ENCODE results near the gene SCN3B.

The SCN3B gene

DNA sequence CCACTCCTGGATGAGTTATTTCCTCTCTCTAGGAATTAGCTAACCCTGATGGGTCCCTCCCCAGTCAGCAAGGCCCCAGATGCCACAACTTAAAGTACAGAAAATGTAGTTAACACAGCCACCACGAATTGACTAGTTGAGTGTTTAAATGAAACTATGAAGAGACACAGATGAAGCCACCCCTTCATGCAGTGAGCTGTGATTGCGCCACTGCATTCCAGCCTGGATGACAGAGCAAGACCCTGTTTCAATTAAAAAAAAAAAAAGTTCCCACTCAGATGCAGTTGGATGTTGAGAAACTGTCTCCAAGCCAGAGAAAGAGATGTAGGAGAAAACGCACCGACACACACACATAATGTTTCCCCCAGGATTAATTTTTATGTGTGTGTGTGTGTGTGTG lies 53.3 kb downstream of the SCN3B start:
- DNase-seq = no peak

DNA sequence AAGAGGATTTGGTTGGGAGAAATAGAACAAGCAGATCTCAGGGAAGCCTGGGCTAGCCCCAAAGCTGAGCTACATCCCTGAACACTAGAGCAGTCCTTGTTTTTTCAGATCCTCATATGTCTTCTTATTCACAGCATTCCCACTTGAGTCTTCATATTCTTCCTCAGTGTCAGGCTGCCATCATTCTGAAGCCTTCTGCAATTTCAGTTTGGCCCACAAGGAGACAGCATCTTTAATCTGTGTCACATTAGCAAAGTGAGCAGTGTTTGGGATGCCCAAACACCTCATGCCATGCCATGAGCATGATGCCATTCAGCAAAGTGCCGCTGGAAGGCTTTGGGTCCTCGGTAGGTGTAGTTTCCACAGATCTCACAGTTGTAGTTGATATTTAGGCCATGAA lies 56.6 kb downstream of the SCN3B start:
- no peak for DNase-seq

DNA sequence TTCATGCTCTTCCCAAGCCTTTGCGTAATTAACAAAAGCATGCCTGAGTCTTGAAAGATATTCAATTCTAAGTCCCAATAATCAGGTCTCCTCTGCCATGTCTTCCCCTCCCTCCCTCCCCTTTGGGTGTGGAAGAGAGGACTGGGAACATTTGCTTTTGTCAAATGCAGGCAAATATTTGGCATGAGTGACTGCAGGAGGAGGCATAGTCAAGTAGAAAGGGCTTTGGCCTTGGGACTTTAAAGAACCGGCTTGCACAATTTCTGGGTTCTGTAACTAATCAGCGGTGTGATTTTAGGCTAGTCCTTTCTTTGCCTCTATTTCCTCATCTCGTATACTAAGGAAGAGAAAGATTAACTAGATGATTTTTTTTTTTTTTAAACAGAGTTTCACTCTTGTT lies 59.5 kb downstream of the SCN3B start:
- DNase-seq = no peak

DNA sequence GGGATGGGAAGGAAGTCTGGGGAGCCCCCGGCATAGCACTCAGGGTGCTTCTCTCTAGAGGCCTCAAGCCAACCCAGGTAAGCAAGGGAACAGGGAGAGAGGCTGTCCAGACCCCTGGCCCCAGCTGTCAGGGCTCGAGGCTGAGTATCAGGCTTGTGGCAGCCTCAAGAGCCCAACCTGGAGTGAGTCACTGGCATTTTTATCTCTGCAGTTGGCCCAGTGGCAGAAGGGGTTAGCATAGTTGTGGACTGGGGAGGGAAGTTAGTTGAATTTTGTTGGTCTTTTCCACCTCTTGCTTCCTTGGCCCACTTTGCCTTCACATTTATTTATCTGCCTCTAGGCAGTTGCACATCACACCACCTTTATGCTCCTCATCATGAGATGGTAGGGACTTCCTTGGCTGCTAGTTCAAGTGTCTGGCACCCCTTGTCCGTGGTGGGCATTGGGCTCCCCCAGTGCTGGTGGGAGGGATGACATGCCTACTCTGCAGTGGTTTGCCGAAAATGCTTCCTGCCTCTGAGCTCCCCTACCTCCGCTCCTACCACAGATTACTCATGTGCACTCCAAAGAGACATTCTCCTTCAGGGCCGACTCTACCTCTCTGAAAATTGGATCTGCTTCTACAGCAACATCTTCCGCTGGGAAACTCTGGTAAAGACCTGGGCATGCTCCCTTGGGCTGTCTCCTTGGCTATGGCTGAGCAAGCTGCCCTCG lies 60.1 kb downstream of the SCN3B start:
- DNase-seq = peak in 2 of 51 donors; percentile 5 to 38

DNA sequence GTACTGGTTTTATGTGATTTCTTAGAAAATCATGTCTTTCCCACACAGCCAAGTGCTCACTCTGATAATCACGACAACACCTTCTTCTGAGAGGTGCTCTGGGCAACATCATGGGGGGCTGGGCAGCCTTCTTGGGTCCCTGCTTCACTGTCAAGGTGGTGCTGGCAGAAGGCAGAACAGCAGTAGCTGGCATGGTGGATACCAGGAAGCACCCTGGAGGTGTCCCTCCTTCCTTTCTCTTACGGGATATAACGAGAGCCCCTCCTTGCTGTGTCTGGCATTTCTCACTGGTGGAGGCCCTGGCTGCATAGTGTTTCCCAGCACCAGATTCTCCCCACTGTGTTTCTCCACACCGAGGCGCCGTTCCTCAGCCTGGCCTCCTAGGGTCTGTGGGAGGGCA lies 60.9 kb downstream of the SCN3B start:
- no peak for DNase-seq

DNA sequence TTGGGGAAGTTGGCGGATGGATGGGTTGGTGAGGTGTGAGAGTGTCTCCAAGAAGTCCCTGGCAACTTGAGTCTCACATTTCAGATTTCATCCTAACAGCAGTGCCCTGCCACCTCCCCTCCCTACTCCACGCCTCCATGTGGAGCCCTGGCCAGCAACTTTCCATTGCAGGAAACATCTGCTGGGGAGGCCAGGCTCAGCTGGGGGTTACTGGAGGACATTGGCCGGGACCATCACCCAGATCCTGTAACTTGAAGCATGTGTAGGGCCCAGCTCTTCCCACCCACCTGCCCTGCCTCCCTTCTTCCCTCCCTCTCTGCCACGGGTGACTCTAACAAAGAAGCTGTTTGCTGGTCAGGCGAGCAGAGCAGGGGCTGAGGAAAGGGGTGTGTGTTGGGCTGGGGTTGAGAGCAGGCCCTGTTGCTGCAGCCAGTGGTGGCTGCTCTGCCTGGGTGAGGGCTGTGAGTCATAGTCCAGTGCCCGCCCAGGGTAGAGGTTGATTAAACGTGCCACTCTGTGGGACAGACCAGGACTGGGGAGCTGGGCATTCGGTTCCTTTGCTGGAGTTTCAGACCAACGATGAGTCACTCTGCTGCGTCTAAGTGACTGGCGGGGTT lies 64.0 kb downstream of the SCN3B start:
- DNase-seq = peak in 7 of 51 donors; percentile 9 to 51 (median 26)

DNA sequence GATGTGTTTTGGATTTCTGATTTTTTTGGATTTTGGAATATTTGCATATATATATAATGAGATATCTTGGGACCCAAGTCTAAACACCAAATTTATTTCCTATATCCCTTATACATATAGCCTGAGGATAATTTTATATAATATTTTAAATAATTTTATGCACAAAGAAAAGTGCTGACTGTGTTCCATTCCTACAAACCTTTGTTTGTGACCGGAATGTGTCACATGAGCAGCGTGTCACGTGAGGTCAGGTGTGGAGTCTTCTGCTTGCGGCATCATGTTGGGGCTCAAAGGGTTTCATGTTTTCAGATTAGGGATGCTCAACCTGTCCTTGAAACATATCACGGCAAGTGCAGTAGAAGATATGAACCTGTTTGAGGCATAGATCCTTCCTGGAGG lies 65.6 kb downstream of the SCN3B start:
- no peak for DNase-seq

DNA sequence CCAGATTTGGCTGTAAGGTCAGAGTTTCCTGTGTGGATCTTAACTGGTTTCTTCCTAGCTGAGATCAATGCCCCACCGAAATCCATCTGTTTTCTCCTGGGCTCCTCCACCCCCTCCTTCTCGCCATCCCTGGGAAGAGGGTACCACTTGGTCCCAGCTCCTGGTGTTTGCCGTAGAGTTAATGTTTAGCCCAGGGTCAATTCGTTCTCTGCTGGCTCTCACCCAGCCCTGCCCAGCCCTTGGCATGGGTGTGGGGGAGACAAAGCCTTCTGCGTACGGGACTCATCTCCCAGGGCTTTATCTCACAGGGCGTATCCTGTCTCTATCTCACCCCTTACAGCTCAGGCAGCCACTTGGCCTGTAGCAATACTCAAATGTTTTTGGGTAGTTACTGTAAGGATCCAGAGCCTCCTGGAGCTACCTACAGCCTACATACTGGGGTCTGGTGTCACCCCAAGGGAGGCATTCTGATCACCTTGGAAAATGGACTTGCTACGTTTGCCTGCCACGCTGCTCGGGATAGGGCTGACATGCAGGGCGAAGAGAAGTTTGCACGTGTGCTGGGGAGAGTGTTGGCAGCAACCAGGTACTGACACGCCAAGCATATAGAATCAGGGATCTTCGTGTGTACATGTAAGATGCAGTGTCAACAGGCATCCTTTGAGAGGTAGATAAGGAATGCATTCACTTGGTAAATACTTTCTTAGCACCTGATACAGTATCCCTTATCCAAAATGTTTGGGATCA lies 66.1 kb downstream of the SCN3B start:
- no peak for DNase-seq

DNA sequence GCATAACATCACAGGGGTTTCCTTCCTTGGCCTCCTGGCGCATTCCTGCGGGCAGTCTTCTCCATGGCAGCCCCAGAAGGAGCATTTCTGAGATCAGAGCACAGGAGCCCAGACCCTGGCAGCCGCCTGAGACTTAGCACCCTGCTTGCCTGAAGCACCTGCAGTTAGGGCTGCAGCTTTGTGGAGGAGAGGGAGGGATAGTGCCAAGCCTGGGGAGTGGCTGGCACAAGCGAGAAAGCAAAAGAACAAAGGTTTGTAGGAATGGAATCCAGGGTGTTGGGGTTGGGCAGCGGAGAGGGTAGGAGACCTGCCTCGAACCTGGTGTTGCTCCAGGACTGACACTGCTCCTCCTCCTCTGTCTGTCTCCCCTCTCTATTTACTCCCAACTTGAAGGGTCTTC lies 66.9 kb downstream of the SCN3B start:
- no peak for DNase-seq

DNA sequence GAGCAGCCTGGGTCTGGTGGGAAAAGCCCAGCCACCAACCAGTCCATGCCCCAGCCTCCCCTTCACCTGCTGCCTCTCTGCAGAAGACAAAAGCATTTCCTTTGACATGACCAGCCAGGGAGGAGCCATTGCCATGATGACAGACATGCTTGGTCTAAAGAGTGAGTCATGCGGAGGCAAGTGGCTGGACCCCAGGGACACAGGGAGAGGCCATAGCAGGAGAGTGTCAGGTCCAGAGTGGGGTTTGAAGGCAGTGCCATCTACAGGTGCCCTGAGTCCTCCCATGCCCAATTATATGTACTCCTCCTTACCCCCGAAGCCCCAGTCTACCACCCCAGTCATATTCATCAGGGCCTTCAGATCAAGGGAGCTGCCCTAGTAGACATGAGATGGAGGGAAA lies 67.4 kb downstream of the SCN3B start:
- no peak for DNase-seq

DNA sequence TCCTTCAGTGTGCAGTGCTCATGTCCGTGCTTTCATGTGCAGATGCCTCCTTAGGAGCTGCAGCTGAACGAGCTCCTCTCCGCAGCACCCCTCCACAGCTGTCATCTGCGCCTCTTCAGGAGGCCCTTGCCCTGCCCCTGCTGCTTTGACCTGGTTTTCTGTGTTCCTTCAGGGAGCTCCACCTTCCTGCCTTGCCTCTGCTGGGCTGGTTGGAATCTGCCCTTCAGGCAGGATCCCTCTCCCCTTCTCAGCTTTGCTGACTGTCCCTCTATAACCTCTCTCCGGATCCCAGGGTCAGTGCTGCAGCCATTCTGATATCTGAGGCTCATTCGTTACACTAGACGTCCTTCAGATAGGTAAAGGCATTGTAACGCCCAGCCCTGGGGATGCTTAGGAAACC lies 67.9 kb downstream of the SCN3B start:
- DNase-seq = no peak

DNA sequence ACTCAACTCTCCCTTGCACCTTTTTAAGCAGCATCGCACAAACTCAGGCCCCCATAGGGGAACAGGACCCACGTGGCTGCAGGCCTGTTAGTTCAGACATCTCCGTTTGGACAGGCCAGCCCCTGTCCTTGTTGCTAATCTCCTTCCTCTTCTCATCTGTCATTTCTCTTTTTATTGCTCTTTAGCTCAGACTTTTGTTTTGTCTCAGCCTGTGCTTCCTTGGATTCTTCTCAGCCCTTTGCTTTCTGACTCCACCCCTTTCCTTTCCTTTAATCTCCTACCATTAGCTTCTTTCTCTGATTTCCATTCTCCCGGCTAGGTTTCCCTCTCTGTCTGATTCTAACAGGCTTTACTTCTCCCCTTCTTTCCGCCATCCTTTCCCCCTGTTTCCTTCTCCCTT lies 68.7 kb downstream of the SCN3B start:
- no peak for DNase-seq

DNA sequence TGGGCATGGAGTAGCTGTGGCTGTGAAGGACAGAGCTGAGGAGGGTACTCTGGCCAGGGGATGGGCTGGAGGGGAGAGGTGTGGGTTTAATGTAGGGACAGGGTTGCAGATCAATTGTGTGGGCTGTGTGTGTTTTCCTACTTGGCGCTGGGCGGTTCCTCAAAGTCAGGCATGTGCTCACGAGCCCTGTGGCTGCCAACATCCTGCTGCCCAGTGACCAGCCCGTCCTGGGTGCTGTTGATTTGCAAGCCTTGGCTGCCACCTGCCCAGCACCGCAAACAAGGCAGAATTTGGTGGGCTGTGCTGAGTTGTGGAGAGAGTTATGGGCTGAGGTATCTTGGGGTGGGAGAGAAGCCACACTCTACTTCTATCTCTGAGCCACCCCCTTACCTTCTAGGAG lies 69.2 kb downstream of the SCN3B start:
- DNase-seq = no peak

DNA sequence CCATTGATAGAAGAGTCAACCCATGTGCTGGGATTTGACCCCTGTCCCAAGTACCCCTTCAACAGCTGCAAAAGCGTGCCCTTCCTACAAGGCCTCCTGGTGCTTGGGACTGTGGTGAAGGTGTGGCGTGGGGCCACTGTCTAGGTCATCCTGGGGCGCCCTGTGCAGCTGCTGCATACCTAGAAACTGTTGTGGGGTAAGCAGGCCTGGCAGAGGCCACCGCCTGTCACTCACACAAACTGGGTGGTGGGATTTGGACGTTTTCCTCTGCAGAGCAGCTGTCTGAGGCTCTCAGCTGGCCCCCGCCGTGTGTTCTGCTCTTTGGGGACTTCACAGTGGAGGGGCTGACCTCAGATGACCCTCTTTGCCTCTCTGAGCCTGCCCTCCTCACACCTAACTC lies 69.7 kb downstream of the SCN3B start:
- no peak for DNase-seq

DNA sequence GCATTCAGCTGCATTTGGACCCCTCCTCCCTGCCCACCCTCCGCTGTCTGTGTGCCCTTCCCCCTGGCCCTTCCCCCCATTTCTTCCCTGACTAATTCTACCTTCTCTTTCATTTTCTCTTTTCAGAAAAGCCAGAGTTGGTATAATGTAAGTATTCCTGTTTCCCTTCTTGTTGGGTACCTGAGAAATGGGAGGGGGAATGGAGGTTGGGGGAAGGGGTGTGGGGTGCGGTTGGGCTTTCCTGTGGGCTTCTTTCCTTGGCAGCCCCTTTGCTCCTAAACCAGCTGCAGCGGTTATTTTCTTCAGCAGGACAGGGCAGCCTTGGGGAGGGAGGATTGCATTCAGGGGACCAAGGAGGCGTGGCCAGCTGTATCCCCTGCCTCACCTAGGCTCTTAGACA lies 70.2 kb downstream of the SCN3B start:
- DNase-seq = no peak

DNA sequence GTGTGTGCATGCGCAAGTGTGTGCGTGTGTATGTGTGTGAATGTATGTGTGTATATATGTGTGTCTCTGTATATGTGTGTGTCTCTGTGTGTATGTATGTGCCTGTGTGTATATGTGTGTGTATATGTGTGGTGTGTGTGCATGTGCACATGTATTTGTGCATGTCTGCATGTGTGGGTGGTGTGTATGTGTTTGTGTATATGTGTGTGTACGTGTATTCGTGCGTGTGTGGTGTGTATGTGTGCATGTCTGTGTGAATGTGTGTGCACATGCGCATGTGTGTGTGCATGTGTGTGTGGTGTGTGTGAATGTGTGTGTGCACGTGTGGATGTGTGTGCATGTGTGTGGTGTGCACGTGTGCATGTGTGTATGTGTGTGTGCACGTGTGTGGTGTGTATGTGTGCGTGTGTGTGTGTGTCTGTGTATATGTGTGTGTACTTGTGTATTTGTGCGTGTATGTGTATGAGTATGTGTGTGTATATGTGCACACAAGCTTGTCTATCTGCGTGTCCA lies 71.4 kb downstream of the SCN3B start:
- DNase-seq = no peak

DNA sequence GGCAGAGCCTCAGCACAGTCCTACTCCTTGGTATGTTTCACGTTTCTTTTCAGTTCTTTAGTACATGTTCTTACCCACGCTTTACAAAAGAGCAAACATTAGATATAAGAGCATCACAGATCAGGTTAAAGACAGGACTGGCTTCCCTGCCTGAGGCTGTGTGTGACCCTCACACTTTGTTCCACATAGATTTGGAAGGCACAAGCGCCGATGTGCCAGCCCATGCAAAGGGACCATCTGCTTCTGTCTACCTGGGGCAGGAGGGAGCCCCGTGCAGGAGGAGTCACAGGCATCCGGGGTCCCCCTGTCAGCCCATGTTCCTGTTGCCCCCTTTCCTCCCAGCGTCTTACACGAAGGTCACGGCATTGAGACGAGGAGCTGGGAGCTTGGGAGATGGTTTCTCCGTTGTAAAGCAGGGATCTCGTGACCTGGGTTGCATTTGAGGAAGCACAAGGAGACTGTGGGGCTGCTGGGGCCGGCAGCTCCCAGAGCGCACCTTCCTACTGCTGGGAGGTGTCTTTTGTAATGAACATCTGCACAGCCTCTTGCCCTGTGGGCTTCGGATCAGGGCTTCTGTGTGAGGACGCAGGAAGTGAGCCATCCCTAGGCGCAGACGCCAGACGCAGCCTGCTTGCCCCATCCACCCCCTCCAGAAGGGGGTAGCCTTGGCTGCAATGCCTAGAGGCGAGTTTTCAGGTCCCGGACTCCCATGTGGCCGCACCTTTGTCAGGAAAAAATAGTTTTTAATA lies 72.6 kb downstream of the SCN3B start:
- DNase-seq = no peak

DNA sequence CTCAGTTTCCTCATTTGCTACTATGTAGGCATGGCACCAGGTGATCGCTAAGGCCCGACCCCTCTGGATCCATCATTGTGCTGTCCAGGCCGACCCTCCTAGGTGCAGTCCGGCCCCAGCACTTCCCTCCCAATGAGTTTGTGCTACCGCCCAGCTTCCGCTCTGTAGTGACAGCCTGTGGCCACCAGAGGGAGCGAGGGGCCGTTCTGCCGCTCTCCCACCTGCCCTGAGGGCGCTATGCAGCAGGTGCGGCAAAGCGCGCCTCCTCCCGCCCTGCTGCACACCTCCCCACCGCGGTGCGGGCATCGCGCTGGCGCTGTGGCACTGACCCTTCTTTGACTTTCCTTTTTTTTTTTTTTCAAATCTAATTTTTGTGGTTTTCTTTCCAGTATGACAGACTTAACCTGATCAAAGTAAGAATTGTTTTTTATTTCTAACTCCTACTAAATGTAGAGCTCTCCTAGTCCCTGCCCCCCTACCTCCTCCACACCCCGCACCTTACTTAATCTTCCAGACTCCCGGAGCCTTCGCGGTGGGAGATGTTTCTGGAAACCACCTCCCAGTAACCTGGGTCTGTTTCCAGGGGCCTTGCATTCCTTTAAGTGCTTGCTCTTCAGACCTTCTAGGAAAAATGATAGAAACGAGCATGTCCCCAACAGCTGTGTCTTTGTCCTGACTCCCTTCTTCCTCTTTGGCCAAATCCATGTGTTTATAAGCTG lies 73.7 kb downstream of the SCN3B start:
- DNase-seq = peak in 22 of 51 donors; percentile 10 to 48 (median 30)

DNA sequence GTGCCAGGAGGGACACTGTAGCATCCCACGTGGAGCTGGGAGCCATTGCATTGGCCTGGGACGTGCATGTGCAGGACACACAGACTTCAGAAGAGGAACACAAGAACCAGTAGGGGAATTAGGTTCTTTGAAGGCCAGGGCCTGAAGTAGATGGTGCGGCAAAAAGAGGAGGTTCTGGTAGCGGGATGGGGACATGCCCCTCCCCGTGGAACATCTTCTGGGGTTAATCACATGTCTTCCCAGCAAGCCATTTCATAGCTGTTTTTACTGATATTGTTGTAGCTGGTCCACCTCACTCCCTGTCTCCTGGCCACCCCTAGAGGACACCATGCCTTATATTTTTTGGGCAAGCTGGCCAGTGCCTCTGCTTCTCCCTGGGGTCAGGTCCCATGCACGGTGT lies 74.3 kb downstream of the SCN3B start:
- peak in 1 of 51 donors; percentile 41 for DNase-seq

DNA sequence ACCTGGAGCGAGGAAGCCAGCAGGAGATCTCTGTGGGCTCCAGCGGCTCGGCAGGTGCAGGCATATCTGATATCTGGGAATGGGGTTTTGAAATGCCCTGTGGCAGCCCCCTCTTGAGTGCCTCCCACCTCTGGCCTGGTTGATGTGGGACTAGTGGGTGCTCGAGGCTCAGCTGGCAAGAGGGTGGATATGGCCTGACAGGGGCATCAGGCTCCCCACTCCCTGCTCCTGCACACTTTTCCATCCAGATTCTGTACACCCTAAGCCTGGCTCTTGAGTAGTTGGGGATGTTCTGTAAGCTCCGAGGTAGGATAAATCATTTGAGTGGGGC lies 75.0 kb downstream of the SCN3B start:
- DNase-seq = no peak

All from hypothalamus (tissue), 51 donors.